Stimulated activated CD8-positive, alpha-beta memory T cell treated with anti-CD3 and anti-CD28 coated beads, Interleukin-7, amount 100 ng/mL, for 24 hours (primary cell): ENCODE results near the gene PPP4C.

ENCODE experiments used
- DNase-seq: peaks from one replicate; pipeline ENCODE4 v3.0.0-alpha.2; 2020; ENCODE audit warnings: low read depth

The PPP4C gene

GRCh38 chr16:30127993-30128392 lies 52.2 kb downstream of the PPP4C start:
- no peak for DNase-seq

GRCh38 chr16:30131869-30132475 lies 56.2 kb downstream of the PPP4C start:
- DNase-seq = no peak

GRCh38 chr16:30132591-30132990 lies 56.8 kb downstream of the PPP4C start:
- DNase-seq = no peak
